Activated gamma-delta T cell (primary cell): ENCODE data around the gene RASL12.

Experiments
- DNase-seq: peaks from one replicate; lab custom pipeline; 2025; lab: John Stamatoyannopoulos, UW

Gene RASL12

GRCh38 chr15:65092911-65093792 is 25.4 kb upstream of the RASL12 start:
- DNase-seq = no peak

GRCh38 chr15:65091946-65092770 is 24.4 kb upstream of the RASL12 start:
- DNase-seq = no peak

- no peak for DNase-seq
Observed at GRCh38 chr15:65089206-65089824, 21.5 kb upstream of the RASL12 start.

GRCh38 chr15:65088643-65089021 is 20.8 kb upstream of the RASL12 start:
- DNase-seq = no peak

GRCh38 chr15:65087873-65088642 is 20.3 kb upstream of the RASL12 start:
- no peak for DNase-seq

GRCh38 chr15:65087411-65087810 is 19.6 kb upstream of the RASL12 start:
- no peak for DNase-seq

- no peak for DNase-seq
Observed at GRCh38 chr15:65086680-65087111, 18.9 kb upstream of the RASL12 start.

- DNase-seq = no peak
Observed at GRCh38 chr15:65085990-65086679, 18.3 kb upstream of the RASL12 start.

GRCh38 chr15:65085207-65085753 is 17.5 kb upstream of the RASL12 start:
- DNase-seq = no peak

GRCh38 chr15:65084500-65085206 is 16.9 kb upstream of the RASL12 start:
- no peak for DNase-seq

GRCh38 chr15:65083262-65083701 is 15.5 kb upstream of the RASL12 start:
- no peak for DNase-seq

GRCh38 chr15:65082303-65082953 is 14.6 kb upstream of the RASL12 start:
- DNase-seq = no peak

GRCh38 chr15:65081758-65082157 is 14.0 kb upstream of the RASL12 start:
- no peak for DNase-seq

GRCh38 chr15:65081270-65081669 is 13.5 kb upstream of the RASL12 start:
- no peak for DNase-seq

GRCh38 chr15:65079580-65079979 is 11.8 kb upstream of the RASL12 start:
- no peak for DNase-seq

GRCh38 chr15:65077981-65078352 is 10.2 kb upstream of the RASL12 start:
- DNase-seq = no peak

GRCh38 chr15:65077291-65077980 is 9.6 kb upstream of the RASL12 start:
- DNase-seq = no peak

GRCh38 chr15:65076486-65077290 is 8.9 kb upstream of the RASL12 start, which contains the start of gene KBTBD13:
TSS of gene KBTBD13 (plus strand) at chr15:65076746. CDS start at chr15:65076816, 70 bp downstream.
- DNase-seq = no peak
